IPS DF 19.7 (cell line): ENCODE data around the gene PATL2.
"Not testable (repeated sequence)": the region's sequence is repeated elsewhere in the genome, so short reads cannot be mapped to it uniquely, and the experiment has no call there.

Experiments
- DNase-seq: peaks from one replicate; pipeline ENCODE4 v3.0.0-alpha.2; 2013; ENCODE audit warnings: low read depth, low spot score

PATL2 gene

GRCh38 chr15:44711096-44711742, at the start of gene PATL2, which contains the start of gene B2M:
PATL2 (minus strand) TSS chr15:44711323; CDS start chr15:44676490, 34,833 bp downstream.
B2M (plus strand) TSS chr15:44711517; CDS start chr15:44711547, 30 bp downstream.
- DNase-seq = peak; percentile 72

GRCh38 chr15:44753345-44753744, 42.2 kb upstream of the PATL2 start:
- no peak for DNase-seq

GRCh38 chr15:44743454-44743853, 32.3 kb upstream of the PATL2 start:
- not testable (repeated sequence) for DNase-seq

- DNase-seq = not testable (repeated sequence)
Observed at GRCh38 chr15:44739222-44739847, 28.2 kb upstream of the PATL2 start.

GRCh38 chr15:44738340-44738984, 27.3 kb upstream of the PATL2 start:
- DNase-seq = no peak

- no peak for DNase-seq
Observed at GRCh38 chr15:44736181-44736765, 25.1 kb upstream of the PATL2 start, which contains the start of gene TRIM69. TRIM69 (plus strand) TSS chr15:44736528; CDS start chr15:44736705, 177 bp downstream.

- no peak for DNase-seq
Observed at GRCh38 chr15:44735482-44736180, 24.5 kb upstream of the PATL2 start.

- DNase-seq = no peak
Observed at GRCh38 chr15:44734839-44735481, 23.8 kb upstream of the PATL2 start.

GRCh38 chr15:44729408-44730127, 18.4 kb upstream of the PATL2 start:
- no peak for DNase-seq

- peak; percentile 92 for DNase-seq
Observed at GRCh38 chr15:44728576-44729407, 17.7 kb upstream of the PATL2 start.

- DNase-seq = not testable (repeated sequence)
Observed at GRCh38 chr15:44728232-44728575, 17.1 kb upstream of the PATL2 start.

- no peak for DNase-seq
Observed at GRCh38 chr15:44727485-44728231, 16.5 kb upstream of the PATL2 start.

- DNase-seq = peak; percentile 64
Observed at GRCh38 chr15:44726568-44727484, 15.7 kb upstream of the PATL2 start.

GRCh38 chr15:44726136-44726535, 15.0 kb upstream of the PATL2 start:
- DNase-seq = no peak

- no peak for DNase-seq
Observed at GRCh38 chr15:44722011-44722410, 10.9 kb upstream of the PATL2 start.

GRCh38 chr15:44720460-44721176, 9.5 kb upstream of the PATL2 start:
- no peak for DNase-seq

- not testable (repeated sequence) for DNase-seq
Observed at GRCh38 chr15:44720000-44720435, 8.9 kb upstream of the PATL2 start.
